Stimulated activated naive CD4-positive, alpha-beta T cell treated with Interleukin-2 at 50 U/mL for 16 hours (primary cell): ENCODE data around the gene NR3C1.

Experiments
- DNase-seq: peaks from one replicate; lab custom pipeline; 2025; lab: John Stamatoyannopoulos, UW

Gene NR3C1

GRCh38 chr5:143360755-143361154 is 42.7 kb downstream of the NR3C1 start:
- DNase-seq = no peak

- no peak for DNase-seq
Observed at GRCh38 chr5:143359869-143360268, 43.6 kb downstream of the NR3C1 start.

- no peak for DNase-seq
Observed at GRCh38 chr5:143356855-143357583, 46.5 kb downstream of the NR3C1 start.

GRCh38 chr5:143355710-143356109 is 47.8 kb downstream of the NR3C1 start:
- peak; percentile 39 for DNase-seq

GRCh38 chr5:143354025-143354424 is 49.5 kb downstream of the NR3C1 start:
- DNase-seq = no peak

GRCh38 chr5:143352691-143353090 is 50.8 kb downstream of the NR3C1 start:
- DNase-seq = peak; percentile 6

GRCh38 chr5:143350751-143351602 is 52.5 kb downstream of the NR3C1 start:
- no peak for DNase-seq

- no peak for DNase-seq
Observed at GRCh38 chr5:143350341-143350740, 53.1 kb downstream of the NR3C1 start.

- DNase-seq = no peak
Observed at GRCh38 chr5:143349177-143349576, 54.3 kb downstream of the NR3C1 start.

- DNase-seq = no peak
Observed at GRCh38 chr5:143347698-143348344, 55.7 kb downstream of the NR3C1 start.

- no peak for DNase-seq
Observed at GRCh38 chr5:143347046-143347445, 56.4 kb downstream of the NR3C1 start.

GRCh38 chr5:143345671-143346440 is 57.6 kb downstream of the NR3C1 start:
- DNase-seq = no peak

- DNase-seq = no peak
Observed at GRCh38 chr5:143343042-143343441, 60.4 kb downstream of the NR3C1 start.

- no peak for DNase-seq
Observed at GRCh38 chr5:143342607-143343006, 60.9 kb downstream of the NR3C1 start.

GRCh38 chr5:143341807-143342570 is 61.5 kb downstream of the NR3C1 start:
- DNase-seq = no peak

- no peak for DNase-seq
Observed at GRCh38 chr5:143340891-143341685, 62.4 kb downstream of the NR3C1 start.

GRCh38 chr5:143338658-143339366 is 64.7 kb downstream of the NR3C1 start:
- DNase-seq = no peak

- DNase-seq = no peak
Observed at GRCh38 chr5:143337946-143338345, 65.5 kb downstream of the NR3C1 start.

- no peak for DNase-seq
Observed at GRCh38 chr5:143336485-143336884, 67.0 kb downstream of the NR3C1 start.

GRCh38 chr5:143334903-143335302 is 68.6 kb downstream of the NR3C1 start:
- DNase-seq = no peak
